Measurements from ENCODE around the gene IL27RA.
"Not testable (repeated sequence)": the region's sequence is repeated elsewhere in the genome, so short reads cannot be mapped to it uniquely, and the experiment has no call there.

GRCh38 chr19:14035159-14035558, 3.6 kb downstream of the IL27RA start:
- TF ChIP-seq EZH2 (IDR thresholded peaks at IDR 0.05; ENCODE audit: insufficient read depth, poor library complexity, severe bottlenecking); EZH2phosphoT487 (IDR thresholded peaks at IDR 0.05; ENCODE audit: insufficient read depth, low read depth): not testable (repeated sequence)
